Common myeloid progenitor, CD34-positive (primary cell): ENCODE data around the gene ZC3H18. TPM values are rescaled to one million over a fixed set of nuclear protein-coding genes. Genes with fewer than 3 reads are reported as not detected.

Experiments
- CTCF ChIA-PET: fragments of 350-600 bp; sonication (Branson Sonifier 250); formaldehyde crosslinking; loops from one replicate; lab custom pipeline; 2021; ENCODE audit warnings: antibody characterized with exemption; lab: Charles Lee
- POLR2A ChIA-PET: fragments of 350-600 bp; sonication (Branson Sonifier 250); formaldehyde crosslinking; loops from one replicate; lab custom pipeline; 2021; ENCODE audit warnings: antibody characterized with exemption; lab: Charles Lee
- DNase-seq, 3 donors: peaks; one replicate each; pipeline versions ENCODE4 v3.0.0 to v3.0.0-alpha.2; 2013
- H3K27ac ChIP-seq, 2 experiments: 1 replicate in 1 of 2; 2 replicates in 1 of 2; pipeline ENCODE4 v1.7.0; 2013; ENCODE audit warnings: inconsistent platforms in 2 of 2, low read length in 2 of 2, mild to moderate bottlenecking in 2 of 2, low read depth in 1 of 2, moderate library complexity in 1 of 2; ENCODE audit not compliant: severe bottlenecking in 2 of 2, insufficient read depth in 1 of 2, poor library complexity in 1 of 2
- H3K27me3 ChIP-seq, 5 experiments: replicated peaks in 2 of 5; 1 replicate in 3 of 5; 2 replicates in 2 of 5; pipeline versions ENCODE4 v1.6.1 to v1.7.0; 2013; ENCODE audit warnings: low read length in 4 of 5, mild to moderate bottlenecking in 2 of 5, moderate library complexity in 2 of 5, inconsistent platforms in 1 of 5; ENCODE audit not compliant: insufficient read depth in 5 of 5, control insufficient read depth in 4 of 5
- H3K36me3 ChIP-seq, 4 experiments: 1 replicate in 2 of 4; 2 replicates in 2 of 4; pipeline versions ENCODE4 v1.6.1 to v1.7.0; 2013; ENCODE audit warnings: low read length in 3 of 4, control low read depth in 1 of 4, mild to moderate bottlenecking in 1 of 4; ENCODE audit not compliant: control insufficient read depth in 4 of 4, insufficient read depth in 4 of 4
- H3K4me1 ChIP-seq, 4 experiments: 1 replicate in 3 of 4; 2 replicates in 1 of 4; pipeline versions ENCODE4 v1.6.1 to v1.7.1; 2013; ENCODE audit warnings: low read length in 3 of 4, mild to moderate bottlenecking in 3 of 4, control low read depth in 1 of 4, inconsistent platforms in 1 of 4, moderate library complexity in 1 of 4; ENCODE audit not compliant: control insufficient read depth in 4 of 4, insufficient read depth in 4 of 4; ENCODE audit errors: control extremely low read depth in 1 of 4
- H3K4me3 ChIP-seq, 7 experiments: 1 replicate in 4 of 7; 2 replicates in 3 of 7; pipeline versions ENCODE4 v1.5.1 to v1.7.0; 2013; ENCODE audit warnings: mild to moderate bottlenecking in 7 of 7, low read length in 6 of 7, moderate library complexity in 6 of 7, inconsistent platforms in 2 of 7, low read depth in 2 of 7, control low read depth in 1 of 7; ENCODE audit not compliant: insufficient read depth in 4 of 7, control insufficient read depth in 1 of 7; ENCODE audit errors: extremely low read depth in 1 of 7
- H3K9me3 ChIP-seq, 5 experiments: 1 replicate in 4 of 5; 2 replicates in 1 of 5; pipeline versions ENCODE4 v1.6.1 to v1.7.1; 2013; ENCODE audit warnings: low read length in 4 of 5, mild to moderate bottlenecking in 2 of 5, inconsistent platforms in 1 of 5, low read depth in 1 of 5, moderate library complexity in 1 of 5; ENCODE audit not compliant: control insufficient read depth in 4 of 5, insufficient read depth in 2 of 5; ENCODE audit errors: control extremely low read depth in 1 of 5
- WGBS: methylation state at CpG from one replicate; pipeline ENCODE4 v1.1.5; 2013; ENCODE audit not compliant: insufficient coverage; 5-methylcytosine and 5-hydroxymethylcytosine counted together
- polyA plus RNA-seq: library from polyadenylated mRNA; unstranded; fragments of 120-200 nt; gene quantifications from one replicate; pipeline ENCODE4 v1.2.1, GENCODE V29; 2013

ZC3H18 gene
- 23.6 TPM for polyA plus RNA-seq

GRCh38 chr16:88569985-88570690 lies at the start of gene ZC3H18:
Gene ZC3H18 (plus strand): TSS chr16:88570403. CDS start chr16:88577124, 6,721 bp downstream.
- peaks cover 10 to 24% (median 19%) of the 10 kb centered on the region in 4 experiments for H3K4me1 ChIP-seq
- H3K27me3 ChIP-seq, result no peaks in the 10 kb centered on the region
- no peaks in the 10 kb centered on the region for H3K9me3 ChIP-seq
- WGBS, result under 1% methylated on average over 55 of the region's 90 CpGs
- POLR2A ChIA-PET, result interaction anchor here (0.7 to 1.2 kb wide), 5 partner anchors 13 to 118 kb away, joined by 3 to 4 read pairs (median 3); no protein-coding TSS in a partner anchor
- CTCF ChIA-PET, result interaction anchor here (0.7 to 1.4 kb wide), 3 partner anchors 9 to 134 kb away, joined by 3 to 4 read pairs (median 4); no protein-coding TSS in a partner anchor
- DNase-seq, result peak; percentile 95 to 98 (median 96)
- peaks cover 3 to 18% (median 9%) of the 10 kb centered on the region in 4 experiments for H3K36me3 ChIP-seq
- H3K4me3 ChIP-seq, result peak within 1 kb of the TSS; percentile 75 to 92 (median 90)
- H3K27ac ChIP-seq, result peak within 1 kb of the TSS; percentile 13 to 82

GRCh38 chr16:88521674-88522073 lies 48.5 kb upstream of the ZC3H18 start:
- WGBS, result 96% methylated on average over 7 of the region's 9 CpGs
- DNase-seq, result no peak
- no peaks in the 10 kb centered on the region for H3K36me3 ChIP-seq
- H3K27me3 ChIP-seq, result no peaks in the 10 kb centered on the region
- no peaks in the 10 kb centered on the region for H3K9me3 ChIP-seq
- H3K27ac ChIP-seq, result no peak overlapping the region
- no peak overlapping the region for H3K4me3 ChIP-seq
- ChIA-PET POLR2A (no interaction called here), CTCF (no interaction called here)
- H3K4me1 ChIP-seq, result peaks cover 0 to 46% (median 40%) of the 10 kb centered on the region in 4 experiments

- CTCF ChIA-PET, result no interaction called here
- WGBS, result 92% methylated on average over 21 of the region's 24 CpGs
- POLR2A ChIA-PET, result interaction anchor here (0.7 kb wide), 1 partner anchor 17 kb away, joined by 4 read pairs; no protein-coding TSS in a partner anchor
- H3K36me3 ChIP-seq, result no peaks in the 10 kb centered on the region
- H3K9me3 ChIP-seq, result no peaks in the 10 kb centered on the region
- H3K27me3 ChIP-seq, result no peaks in the 10 kb centered on the region
- no peak overlapping the region for H3K4me3 ChIP-seq
- DNase-seq, result no peak
- H3K4me1 ChIP-seq, result peaks cover 0 to 49% (median 42%) of the 10 kb centered on the region in 4 experiments
- no peak overlapping the region for H3K27ac ChIP-seq
Measured at GRCh38 chr16:88522276-88522949, 47.8 kb upstream of the ZC3H18 start.

GRCh38 chr16:88523309-88524161 lies 46.7 kb upstream of the ZC3H18 start:
- peak overlapping the region in 3 of 7 experiments; percentile 32 to 52 (median 33) for H3K4me3 ChIP-seq
- no peaks in the 10 kb centered on the region for H3K27me3 ChIP-seq
- CTCF ChIA-PET, result interaction anchor here (0.7 to 1.4 kb wide), 2 partner anchors 9 to 86 kb away, joined by 3 to 4 read pairs; no protein-coding TSS in a partner anchor
- H3K4me1 ChIP-seq, result peaks cover 0 to 50% (median 43%) of the 10 kb centered on the region in 4 experiments
- DNase-seq, result peak in 2 of 3 donors; percentile 60 to 69
- H3K9me3 ChIP-seq, result no peaks in the 10 kb centered on the region
- WGBS, result 12% methylated on average over 36 of the region's 47 CpGs
- no peak overlapping the region for H3K27ac ChIP-seq
- POLR2A ChIA-PET, result interaction anchor here (0.6 kb wide), 1 partner anchor 11 kb away, joined by 3 read pairs; no protein-coding TSS in a partner anchor
- H3K36me3 ChIP-seq, result peaks cover 0 to 6% (median 2%) of the 10 kb centered on the region in 4 experiments

- no peaks in the 10 kb centered on the region for H3K9me3 ChIP-seq
- no peaks in the 10 kb centered on the region for H3K27me3 ChIP-seq
- H3K4me3 ChIP-seq, result no peak overlapping the region
- no peak overlapping the region for H3K27ac ChIP-seq
- peaks cover 0 to 13% (median 5%) of the 10 kb centered on the region in 4 experiments for H3K36me3 ChIP-seq
- ChIA-PET CTCF (interaction anchor here (1.4 to 2.6 kb wide), 3 partner anchors 31 to 87 kb away, joined by 3 to 6 read pairs (median 4); no protein-coding TSS in a partner anchor), POLR2A (interaction anchor here (0.6 kb wide), 1 partner anchor 10 kb away, joined by 3 read pairs; no protein-coding TSS in a partner anchor)
- DNase-seq, result no peak
- H3K4me1 ChIP-seq, result peaks cover 0 to 50% (median 43%) of the 10 kb centered on the region in 4 experiments
- WGBS, result 81% methylated on average over 18 of the region's 18 CpGs
Measured at GRCh38 chr16:88524274-88524972, 45.8 kb upstream of the ZC3H18 start.
